K562 treated with DMSO at 1 percent for 24 hours (cell line): ENCODE measurements around the gene DPPA5. TPM values are rescaled to one million over a fixed set of nuclear protein-coding genes. Genes with fewer than 3 reads are reported as not detected.

Source experiments
- total RNA-seq: library from RNA; unstranded; fragments of 300-600 nt; gene quantifications from 2 replicates; pipeline ENCODE4 v1.2.3, GENCODE V29; 2022; ENCODE audit warnings: low read depth; ENCODE audit not compliant: insufficient read depth

Gene DPPA5
- not detected in 2 replicates for total RNA-seq

GRCh38 chr6:73353636-73354593 is at the start of gene DPPA5:
DPPA5 (minus strand) TSS chr6:73354276; CDS start chr6:73354225, 51 bp downstream.

GRCh38 chr6:73394577-73395354 is 40.7 kb upstream of the DPPA5 start, which contains the start of gene DDX43:
DDX43 (plus strand) TSS chr6:73394828; CDS start chr6:73394906, 78 bp downstream.

GRCh38 chr6:73369563-73369962 is 15.5 kb upstream of the DPPA5 start, which contains the start of gene OOEP:
OOEP (minus strand) TSS chr6:73369897; CDS start chr6:73369792, 105 bp downstream.

GRCh38 chr6:73362358-73362757 is 8.3 kb upstream of the DPPA5 start, which contains the start of gene KHDC3L:
KHDC3L (plus strand) TSS chr6:73362658; CDS start chr6:73362730, 72 bp downstream.

Other genes with a start within 250 kb of the DPPA5 start
- gene KHDC1L, start 128.8 kb downstream of the DPPA5 start, total RNA-seq: 2.1 TPM in 1 of 2 replicates, not detected in the other
- 14.9 and 15.2 TPM in 2 replicates for gene KHDC1, start 91.1 kb downstream of the DPPA5 start, total RNA-seq
- gene KHDC3L, start 8.4 kb upstream of the DPPA5 start, total RNA-seq: not detected in 2 replicates
- gene OOEP, start 15.6 kb upstream of the DPPA5 start, total RNA-seq: not detected in 2 replicates
- gene DDX43, start 40.6 kb upstream of the DPPA5 start, total RNA-seq: 0.16 and 0.24 TPM in 2 replicates
- not detected in 2 replicates for gene CGAS, start 98.0 kb upstream of the DPPA5 start, total RNA-seq
- gene MTO1, start 107.5 kb upstream of the DPPA5 start, total RNA-seq: 20.3 and 28.7 TPM in 2 replicates
- gene EEF1A1, start 166.8 kb upstream of the DPPA5 start, total RNA-seq: 15,591 and 16,390 TPM in 2 replicates